HEK293 (cell line): ENCODE results near the gene CDH3.

Source experiments
- CTCF ChIP-seq: fragments of 450-650 bp; formaldehyde crosslinking; IDR thresholded peaks from 2 replicates; pipeline ENCODE4 v1.5.1; 2016; ENCODE audit warnings: missing biosample characterization, missing genetic modification characterization
- MEIS1 ChIP-seq: sonication (generic); formaldehyde crosslinking; IDR thresholded peaks from 2 replicates; pipeline ENCODE4 v1.8.1; 2022; ENCODE audit warnings: missing genetic modification reagents, mild to moderate bottlenecking, borderline replicate concordance
- PRDM6 ChIP-seq: fragments of 450-650 bp; formaldehyde crosslinking; IDR thresholded peaks from 2 replicates; pipeline ENCODE4 v1.5.1; 2017; ENCODE audit warnings: missing biosample characterization, missing genetic modification characterization
- REST ChIP-seq: fragments of 450-650 bp; formaldehyde crosslinking; IDR thresholded peaks from 2 replicates; pipeline ENCODE4 v1.5.1; 2016; ENCODE audit warnings: missing biosample characterization, missing genetic modification characterization
- TSHZ1 ChIP-seq: fragments of 450-650 bp; formaldehyde crosslinking; IDR thresholded peaks from 2 replicates; pipeline ENCODE4 v1.5.1; 2016; ENCODE audit warnings: missing biosample characterization, missing genetic modification characterization, borderline replicate concordance
- YY1 ChIP-seq: fragments of 450-650 bp; formaldehyde crosslinking; IDR thresholded peaks from 2 replicates; pipeline ENCODE4 v1.5.1; 2018; ENCODE audit warnings: missing biosample characterization, missing genetic modification characterization
- ZBTB6 ChIP-seq: fragments of 450-650 bp; formaldehyde crosslinking; IDR thresholded peaks from 2 replicates; pipeline ENCODE4 v1.5.1; 2017; ENCODE audit warnings: missing biosample characterization, missing genetic modification characterization
- ZBTB7A ChIP-seq: fragments of 450-650 bp; formaldehyde crosslinking; IDR thresholded peaks from 2 replicates; pipeline ENCODE4 v1.5.1; 2016; ENCODE audit warnings: low read depth, missing biosample characterization, missing genetic modification characterization
- ZNF114 ChIP-seq: fragments of 450-650 bp; formaldehyde crosslinking; IDR thresholded peaks from 2 replicates; pipeline ENCODE4 v1.5.0; 2017; ENCODE audit warnings: missing biosample characterization, missing genetic modification characterization
- ZNF133 ChIP-seq: fragments of 450-650 bp; formaldehyde crosslinking; IDR thresholded peaks from 2 replicates; pipeline ENCODE4 v1.5.1; 2016; ENCODE audit warnings: missing biosample characterization, missing genetic modification characterization
- ZNF274 ChIP-seq, 2 experiments: fragments of 200-500 bp in 1 of 2; fragments of 450-650 bp in 1 of 2; sonication (Bioruptor generic) in 1 of 2; formaldehyde crosslinking in 1 of 2; IDR thresholded peaks; 2 replicates each; pipeline versions ENCODE4 v1.5.1 to v1.6.1; 2014 to 2016; ENCODE audit warnings: borderline replicate concordance in 1 of 2, inconsistent platforms in 1 of 2, low read length in 1 of 2, missing biosample characterization in 1 of 2, missing genetic modification characterization in 1 of 2
- ZNF585B ChIP-seq: fragments of 450-650 bp; formaldehyde crosslinking; IDR thresholded peaks from 2 replicates; pipeline ENCODE4 v1.5.1; 2016; ENCODE audit warnings: missing biosample characterization, missing genetic modification characterization
- ZSCAN23 ChIP-seq: fragments of 450-650 bp; formaldehyde crosslinking; IDR thresholded peaks from 2 replicates; pipeline ENCODE4 v1.5.1; 2016; ENCODE audit warnings: missing biosample characterization, missing genetic modification characterization

GRCh38 chr16:68722119-68723024 is 77.3 kb downstream of the CDH3 start:
- TF ChIP-seq ZNF585B (tag by site-specific recombination) (no peak), ZNF114 (tag by site-specific recombination) (no peak), TSHZ1 (tag by site-specific recombination) (no peak), ZBTB6 (tag by site-specific recombination) (no peak), ZBTB7A (tag by site-specific recombination) (no peak), REST (no peak), ZNF133 (tag by site-specific recombination) (no peak), ZNF274 (IDR thresholded peaks at IDR 0.05; ENCODE audit: low read length) (no peak), ZNF274 (tag by site-specific recombination; IDR thresholded peaks at IDR 0.05; ENCODE audit: borderline replicate concordance) (no peak), PRDM6 (tag by site-specific recombination) (no peak), CTCF (tag by site-specific recombination) (no peak), MEIS1 (CRISPR knock-in tag) (no peak), YY1 (tag by site-specific recombination) (no peak), ZSCAN23 (tag by site-specific recombination) (no peak)
